NCI-H774 (cell line): Measurements from ENCODE around the gene CDKN1C.
"Not testable (repeated sequence)": the region's sequence is repeated elsewhere in the genome, so short reads cannot be mapped to it uniquely, and the experiment has no call there.

Experiments used
- DNase-seq: peaks from one replicate; lab custom pipeline; 2025; lab: John Stamatoyannopoulos, UW

The CDKN1C gene

DNA sequence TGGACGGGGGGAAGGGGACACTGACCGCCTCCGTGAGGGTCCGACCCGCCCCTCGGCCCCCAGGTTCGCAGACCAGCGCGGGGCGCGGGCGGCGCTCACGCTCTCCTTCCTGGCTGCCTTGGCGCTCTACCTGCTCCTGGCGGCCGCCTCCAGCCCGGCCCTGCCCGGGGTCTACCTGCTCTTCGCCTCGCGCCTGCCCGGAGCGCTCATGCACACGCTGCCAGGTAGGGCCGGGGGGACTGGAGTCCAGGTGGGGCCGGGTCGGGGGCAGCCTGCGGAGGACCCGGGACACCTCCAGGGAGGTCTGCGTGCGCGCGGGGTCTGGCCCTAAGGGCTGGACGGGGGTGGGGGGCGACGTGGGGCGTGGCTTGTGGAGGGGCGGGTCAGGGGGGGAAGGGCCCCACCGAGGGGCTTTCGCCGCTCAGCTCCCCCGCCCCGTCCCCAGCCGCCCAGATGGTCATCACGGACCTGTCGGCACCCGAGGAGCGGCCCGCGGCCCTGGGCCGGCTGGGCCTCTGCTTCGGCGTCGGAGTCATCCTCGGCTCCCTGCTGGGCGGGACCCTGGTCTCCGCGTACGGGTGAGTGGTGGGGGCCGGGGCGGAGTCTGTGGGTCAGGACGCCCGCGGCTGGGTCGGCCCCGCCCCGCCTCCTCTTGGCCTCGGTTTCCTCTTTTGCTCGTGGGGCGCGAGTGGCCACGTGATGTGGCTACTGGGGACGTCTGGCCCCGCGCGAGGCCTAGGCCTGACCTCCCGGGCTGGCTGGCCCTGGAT, 23.7 kb upstream of the CDKN1C start:
- DNase-seq: no peak

DNA sequence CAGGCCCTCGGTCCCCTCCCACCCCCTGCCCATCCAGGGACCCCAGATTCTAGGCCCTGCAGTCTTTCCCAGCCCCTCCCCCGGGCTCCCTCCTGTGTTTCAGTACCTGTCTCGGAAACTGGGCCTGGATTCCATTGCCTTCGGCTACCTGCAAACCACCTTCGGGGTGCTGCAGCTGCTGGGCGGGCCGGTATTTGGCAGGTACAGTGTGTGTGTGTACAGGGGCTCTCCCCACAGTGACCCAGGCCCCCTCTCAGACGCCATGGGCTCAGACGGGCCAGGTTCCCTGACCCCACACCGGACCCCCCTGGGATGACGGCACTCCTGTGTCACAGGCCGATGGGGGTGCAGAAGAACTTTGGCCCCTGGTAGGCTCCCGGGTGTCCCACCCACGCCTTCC, 22.6 kb upstream of the CDKN1C start:
- no peak for DNase-seq

DNA sequence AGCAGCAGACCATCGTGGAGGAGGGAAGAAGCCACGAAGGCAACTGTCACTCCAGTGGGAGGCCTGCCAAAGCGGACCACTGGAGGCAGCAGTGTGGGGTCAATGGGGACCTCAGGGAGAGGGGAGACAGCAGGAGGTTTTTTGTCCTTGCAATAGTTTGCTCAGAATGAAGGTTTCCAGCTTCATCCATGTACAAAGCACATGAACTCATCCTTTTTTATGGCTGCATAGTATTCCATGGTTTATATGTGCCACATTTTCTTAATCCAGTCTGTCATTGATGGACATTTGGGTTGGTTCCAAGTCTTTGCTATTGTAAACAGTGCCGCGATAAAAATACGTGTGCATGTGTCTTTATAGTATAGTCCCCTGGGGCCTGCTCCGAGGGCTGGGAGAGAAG, 19.7 kb upstream of the CDKN1C start:
- not testable (repeated sequence) for DNase-seq

DNA sequence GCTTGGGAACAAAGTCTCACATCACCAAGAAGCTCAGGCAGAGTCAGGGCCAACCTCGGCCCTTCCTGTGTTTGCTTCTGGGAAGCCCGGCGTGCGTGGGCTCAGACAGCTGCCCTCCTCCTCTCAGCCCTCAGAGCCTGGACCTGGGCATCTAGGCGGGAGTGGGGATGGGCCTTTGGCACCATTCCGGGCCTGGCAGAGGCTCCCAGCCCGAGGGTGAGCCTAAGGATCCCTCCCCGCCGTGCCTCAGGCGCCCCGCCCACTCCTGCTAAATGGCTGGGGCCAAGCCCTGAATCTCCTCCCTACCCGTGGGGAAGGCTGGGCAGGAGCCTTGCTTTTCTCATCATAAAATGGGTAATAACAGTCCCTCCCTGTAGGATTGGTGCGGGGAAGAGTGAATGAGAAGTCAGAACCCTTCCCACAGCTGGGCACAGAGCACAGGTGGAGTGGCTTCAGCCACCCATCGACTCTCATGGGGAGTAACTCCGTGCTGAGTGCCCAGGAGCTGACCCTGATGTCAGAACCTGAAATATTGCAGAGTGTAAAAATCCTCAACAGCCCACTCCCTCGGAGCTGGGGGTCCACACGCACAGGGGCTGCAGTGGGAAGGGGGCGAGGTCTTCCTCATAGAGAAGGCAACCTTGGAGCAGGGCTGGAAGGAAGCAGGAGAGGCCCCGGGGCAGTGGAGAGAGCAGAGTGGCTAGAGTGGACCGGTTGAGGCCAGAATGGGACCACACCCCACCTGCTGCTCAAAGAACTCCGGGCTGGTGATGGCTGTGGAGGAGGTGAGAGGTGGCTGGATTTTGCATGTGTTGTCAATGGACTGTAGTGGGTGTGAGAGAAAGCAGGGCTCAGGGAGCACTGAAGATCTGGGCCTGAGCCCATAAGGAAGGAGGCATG, 18.8 kb upstream of the CDKN1C start:
- no peak for DNase-seq

DNA sequence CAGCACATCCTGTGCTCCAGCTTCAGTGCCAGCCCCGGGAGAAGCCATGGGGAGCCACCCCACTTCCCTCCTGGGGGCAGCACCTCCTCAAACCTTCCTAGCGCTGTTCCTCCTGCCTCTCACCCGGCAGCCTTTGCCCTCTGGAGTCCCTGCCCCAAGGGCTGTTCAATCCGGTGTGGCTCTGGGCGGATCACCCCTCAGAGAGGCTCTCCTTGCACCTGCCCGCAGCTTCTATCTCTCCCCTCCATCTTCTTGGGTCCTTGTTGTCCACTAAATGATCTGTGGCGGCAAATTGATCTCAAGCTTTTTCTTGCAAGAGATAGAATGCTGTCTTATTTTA, 18.1 kb upstream of the CDKN1C start:
- DNase-seq: no peak

DNA sequence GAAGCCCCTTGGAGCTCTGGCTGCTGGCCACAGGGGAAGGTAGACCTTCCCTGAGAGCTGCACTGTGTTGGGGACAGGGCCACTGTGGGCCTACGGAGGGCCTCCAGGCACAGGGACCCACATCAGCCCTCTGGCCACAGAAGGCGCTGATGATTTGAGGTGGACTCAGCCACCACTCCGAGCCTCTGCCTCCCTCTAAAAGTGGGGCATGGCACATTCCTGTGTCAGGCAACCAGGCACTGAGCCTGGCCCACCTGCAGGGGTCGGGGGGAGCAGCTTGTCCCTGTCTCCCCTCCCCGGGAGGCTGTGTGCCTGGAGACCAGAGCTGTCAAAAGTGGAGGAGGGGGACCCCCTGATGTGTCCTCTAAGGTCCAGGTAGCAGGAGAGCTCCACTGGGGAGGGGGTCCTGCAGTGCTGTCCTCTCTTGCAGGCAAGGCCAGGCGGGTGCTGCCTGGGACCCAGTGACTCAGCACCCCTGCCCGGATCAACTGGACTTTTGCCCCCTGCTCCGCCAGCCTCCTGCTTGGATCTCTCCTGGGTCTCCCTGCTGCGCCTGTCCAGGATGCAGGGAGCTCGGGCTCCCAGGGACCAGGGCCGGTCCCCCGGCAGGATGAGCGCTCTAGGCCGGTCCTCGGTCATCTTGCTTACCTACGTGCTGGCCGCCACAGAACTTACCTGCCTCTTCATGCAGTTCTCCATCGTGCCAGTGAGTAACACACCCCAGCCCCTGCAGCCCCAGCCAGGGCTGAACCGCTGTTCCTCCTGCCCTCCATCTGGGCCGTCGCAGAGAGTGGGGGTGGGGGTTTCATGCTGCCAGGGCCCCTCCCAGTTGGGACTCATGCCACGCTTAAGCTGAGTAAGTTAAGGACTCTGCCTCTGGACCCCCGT, 17.5 kb upstream of the CDKN1C start:
- DNase-seq: no peak

DNA sequence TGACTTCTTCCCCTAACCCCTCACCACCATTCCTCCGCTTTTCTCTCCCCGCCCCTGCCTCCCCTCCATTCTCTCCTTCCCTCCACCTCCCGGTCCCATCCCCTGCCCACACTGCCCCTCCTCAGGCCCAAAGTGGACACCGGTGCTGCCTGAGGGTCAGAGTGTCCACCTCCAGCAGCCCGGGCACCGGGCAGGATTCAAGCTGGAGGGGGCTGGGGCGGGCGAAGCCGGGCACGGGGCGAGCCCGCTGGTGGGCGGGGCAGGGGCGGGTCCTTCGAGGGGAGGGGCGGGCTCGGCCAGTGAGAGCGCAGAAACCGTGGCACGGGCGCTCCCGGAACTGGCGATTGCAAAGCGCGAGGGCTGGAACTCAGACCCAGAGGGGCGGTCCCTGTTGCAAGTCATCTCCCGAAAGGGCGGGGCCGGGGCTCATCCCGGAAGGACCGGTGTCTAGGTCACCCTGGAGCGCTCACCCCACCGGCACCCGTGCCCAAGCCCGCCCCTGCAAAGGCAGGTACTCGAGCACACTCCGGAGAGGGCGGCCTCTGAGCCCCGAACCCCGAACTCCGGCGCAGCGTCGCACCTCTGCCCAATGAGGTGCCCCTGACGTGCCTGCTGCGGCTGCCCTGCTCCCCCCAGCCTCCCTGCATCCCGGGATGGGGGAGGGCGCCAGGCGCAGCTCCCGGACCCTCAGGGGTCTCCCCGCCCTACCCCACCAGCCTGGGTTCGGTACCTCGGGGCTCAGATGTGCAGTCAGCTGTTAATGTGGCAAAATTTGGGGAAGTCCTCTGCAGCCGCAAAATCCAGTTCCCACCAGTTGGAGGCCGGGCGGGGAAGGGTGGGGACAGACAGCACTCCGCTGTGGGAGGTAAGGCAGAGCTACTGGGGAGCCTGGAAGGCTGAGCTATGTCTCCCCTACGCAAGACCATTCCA, 16.5 kb upstream of the CDKN1C start:
- peak; percentile 89 for DNase-seq

DNA sequence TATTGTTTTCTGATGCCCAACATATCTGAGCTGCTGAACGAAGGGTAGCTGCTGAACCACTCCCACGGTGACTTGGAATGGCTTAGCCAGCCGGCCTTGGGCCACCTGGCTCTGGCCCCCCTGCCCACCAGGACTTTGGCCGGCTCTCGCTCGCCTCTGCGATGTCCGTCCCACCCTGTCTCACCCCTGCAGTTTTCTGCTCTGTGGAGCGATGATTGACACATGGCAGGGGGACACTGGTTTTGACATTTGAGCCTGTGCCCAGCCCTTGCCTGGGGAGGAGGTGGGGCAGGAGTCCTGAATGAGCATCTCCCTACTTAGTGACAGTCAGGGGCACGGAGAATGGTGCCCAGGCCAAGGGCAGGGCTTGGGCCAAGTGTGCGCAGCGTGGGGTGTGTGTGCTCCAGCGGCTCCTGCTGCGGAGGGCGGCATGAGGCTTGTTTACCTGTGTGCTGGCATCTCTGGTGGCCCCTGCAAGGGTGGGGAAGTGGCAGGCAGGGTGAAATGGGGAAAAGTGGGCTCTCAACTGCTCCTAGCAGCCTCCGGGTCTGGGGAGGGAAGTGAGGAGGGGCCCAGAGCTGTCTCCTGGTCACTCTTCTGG, 15.7 kb upstream of the CDKN1C start:
- no peak for DNase-seq

DNA sequence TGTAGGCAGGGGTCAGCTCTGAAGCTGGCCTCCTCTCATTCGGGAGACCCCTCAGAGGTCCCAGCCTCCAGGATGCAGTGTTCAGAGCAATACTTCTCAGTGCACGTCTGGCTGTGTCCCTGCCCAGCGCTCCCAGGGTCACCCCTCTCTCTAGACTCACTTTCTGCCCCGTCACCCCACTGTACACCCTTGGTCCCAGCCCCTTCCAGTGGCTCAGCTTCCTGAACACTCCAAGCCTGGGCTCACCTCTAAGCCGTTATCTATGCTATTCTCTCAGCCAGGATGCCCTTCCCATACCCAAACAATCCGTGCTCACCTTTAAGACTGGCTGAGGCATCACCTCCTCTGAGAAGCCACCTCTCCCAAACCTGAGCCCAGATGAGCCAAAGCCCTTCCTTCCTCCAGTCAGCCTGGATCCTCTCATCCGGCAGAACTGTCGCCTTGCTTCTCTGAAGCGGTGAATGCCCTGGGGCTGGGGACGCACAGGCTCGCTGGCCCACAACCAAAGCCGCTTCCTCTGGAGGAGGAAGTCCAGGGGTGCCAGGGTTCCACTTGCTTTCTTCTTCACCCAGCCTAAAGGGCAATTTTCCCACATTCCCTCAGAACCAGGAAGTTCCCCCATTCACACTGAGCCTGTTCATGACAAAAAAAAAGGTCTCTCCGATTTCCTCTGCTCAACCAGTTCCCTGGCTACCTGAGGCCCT, 13.7 kb upstream of the CDKN1C start:
- no peak for DNase-seq

DNA sequence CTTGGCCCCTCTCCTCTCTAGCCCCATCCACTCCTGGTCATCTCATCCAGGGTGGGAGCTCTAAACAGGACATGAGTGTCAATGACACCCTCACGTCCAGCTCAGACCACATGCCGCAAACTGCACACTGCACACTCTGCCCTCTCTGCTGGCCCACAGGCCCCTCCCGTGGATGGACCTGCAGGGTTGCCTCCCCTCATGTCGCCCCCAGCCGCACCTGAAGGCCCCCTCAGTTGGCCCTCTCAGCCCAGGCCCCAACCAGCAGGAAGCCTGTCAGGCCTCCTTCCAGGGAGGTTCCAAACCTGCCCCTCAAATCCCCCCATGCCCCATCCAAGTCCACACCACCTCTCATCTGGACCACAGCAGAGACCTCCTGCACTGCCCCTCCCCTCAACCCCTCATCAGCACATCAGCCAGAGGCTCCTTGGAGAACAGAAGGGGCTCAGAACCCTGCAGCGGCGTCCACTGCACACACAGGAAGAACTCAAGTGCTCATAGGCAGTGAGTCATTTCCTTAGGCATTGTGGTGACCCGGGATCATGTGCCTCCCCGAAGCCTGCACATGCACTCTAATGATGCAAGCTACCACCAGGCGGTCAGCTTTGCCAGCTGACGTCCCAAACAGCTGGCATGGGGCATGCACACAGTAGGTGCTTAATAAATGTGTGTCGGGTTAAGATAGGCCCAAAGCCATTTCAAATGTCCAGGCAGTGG, 12.9 kb upstream of the CDKN1C start:
- DNase-seq: no peak

DNA sequence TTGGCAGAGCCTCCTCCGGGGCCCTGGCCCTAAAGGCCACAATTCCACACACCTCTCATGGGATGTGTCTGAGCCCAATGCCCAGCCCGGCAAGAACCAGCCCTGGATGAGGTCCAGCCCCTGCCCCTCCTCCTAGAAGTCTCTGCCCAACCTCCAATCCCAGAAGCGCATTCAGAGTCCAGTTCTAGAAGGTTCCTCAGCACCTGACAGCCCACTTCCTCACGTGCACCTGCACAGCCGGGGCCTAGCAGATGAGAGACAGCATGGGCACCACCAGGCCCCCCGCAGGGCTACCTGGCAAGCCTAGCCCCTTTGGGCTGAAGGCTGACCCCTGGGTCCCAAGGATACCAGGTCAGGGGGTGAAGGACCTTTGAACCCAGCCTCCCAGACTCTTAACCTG, 11.5 kb upstream of the CDKN1C start:
- no peak for DNase-seq

DNA sequence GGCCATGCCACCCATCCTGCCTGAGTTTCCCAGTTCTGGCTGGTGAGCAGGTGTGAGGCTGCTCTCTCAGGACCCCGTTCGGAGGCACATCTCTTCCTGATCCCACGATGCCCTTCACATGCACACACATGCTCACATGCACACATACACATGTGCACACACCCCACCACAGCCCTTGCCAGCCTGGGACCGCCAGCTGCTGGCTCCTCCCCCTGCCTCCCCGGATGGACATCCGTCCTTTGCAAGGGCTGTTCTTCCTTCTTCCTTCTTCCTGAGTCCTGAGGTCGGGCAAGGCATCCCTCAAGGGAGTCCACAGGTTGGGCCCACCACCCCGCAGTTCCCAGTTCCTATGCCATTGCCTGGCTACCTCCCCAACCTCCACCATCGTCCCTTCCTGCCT, 10.5 kb upstream of the CDKN1C start:
- no peak for DNase-seq

DNA sequence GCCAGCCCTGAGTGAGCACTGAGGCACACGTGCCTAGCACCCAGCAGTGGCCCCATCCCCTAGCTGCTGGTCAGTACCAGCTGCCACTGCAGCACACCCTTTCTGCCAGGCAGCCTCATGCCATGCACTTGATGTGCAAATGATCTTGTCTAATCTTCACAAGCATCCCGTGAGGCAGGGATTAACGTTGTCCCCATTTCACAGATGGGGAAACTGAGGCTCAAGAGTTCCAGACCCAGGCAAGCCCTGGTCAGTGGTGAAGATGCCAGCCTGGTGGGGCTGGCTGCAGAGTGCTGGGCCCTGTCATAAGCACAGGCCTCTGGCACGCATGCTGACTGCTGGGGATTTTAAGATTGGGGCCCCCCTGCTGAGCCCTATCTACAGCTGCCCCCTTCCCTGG, 8.4 kb upstream of the CDKN1C start:
- no peak for DNase-seq

DNA sequence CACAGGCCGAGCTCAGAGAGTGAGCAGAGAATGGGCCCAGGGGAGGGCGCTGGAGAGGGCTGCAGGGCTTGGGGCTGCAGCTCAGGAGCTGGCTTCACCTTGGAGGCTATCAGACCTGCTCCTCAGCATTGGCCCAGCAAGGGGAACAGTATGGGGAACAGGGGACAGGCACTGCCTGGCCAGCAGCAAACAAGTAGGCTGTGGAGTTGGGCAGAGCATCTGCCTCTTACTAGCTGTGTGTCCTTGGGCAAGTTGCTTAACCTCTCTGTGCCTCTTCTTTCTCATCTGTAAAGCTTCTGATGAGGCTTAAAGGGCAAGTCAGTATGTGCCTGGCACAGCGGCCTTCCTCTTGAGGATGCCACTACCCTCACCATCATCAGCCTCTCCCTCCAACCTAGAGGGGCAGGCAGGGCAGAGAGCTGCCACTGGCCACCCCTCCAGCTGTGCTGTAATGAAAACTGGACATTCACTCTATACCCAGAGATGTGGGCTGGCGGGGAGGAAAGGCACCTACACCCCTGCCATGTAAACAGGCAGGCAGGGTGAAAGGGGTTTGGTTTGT, 7.5 kb upstream of the CDKN1C start:
- no peak for DNase-seq

DNA sequence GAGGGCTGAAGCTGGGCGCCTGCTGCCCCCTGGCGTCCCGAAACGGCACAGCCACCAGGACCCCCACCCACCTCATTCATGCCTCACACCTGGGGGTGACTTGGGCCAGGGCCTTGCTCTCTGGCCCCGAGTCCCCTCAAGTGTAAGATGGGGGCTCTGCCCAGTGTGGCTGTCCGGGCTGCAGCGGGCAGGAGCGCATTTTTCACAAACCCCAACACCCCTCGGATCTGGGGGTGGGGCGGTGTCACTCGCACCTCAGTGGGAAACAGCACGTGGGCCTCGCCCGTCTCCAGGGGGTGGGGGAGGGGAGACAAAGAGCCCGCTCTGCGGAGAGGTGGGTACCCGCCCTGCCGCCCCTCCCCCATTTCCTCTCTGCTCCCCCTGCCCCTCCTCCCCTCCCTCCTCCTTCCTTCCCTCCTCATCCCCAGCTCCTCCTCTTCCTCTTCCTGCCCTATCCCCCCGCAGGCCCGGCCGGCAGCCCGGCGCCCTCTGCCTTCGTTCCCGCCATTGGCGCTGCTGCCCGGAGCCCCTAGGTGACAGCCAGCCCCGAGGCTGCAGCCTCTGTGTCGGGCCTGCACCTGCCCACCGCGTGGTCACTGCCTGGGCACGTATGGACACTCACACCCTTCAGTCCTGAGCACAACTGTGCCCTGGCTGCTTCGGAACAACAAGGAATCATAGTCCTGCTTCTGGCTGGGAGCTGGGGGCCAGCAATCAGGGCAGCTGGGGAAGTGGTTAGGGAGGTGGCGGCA, 6.8 kb upstream of the CDKN1C start:
- DNase-seq: peak; percentile 34

DNA sequence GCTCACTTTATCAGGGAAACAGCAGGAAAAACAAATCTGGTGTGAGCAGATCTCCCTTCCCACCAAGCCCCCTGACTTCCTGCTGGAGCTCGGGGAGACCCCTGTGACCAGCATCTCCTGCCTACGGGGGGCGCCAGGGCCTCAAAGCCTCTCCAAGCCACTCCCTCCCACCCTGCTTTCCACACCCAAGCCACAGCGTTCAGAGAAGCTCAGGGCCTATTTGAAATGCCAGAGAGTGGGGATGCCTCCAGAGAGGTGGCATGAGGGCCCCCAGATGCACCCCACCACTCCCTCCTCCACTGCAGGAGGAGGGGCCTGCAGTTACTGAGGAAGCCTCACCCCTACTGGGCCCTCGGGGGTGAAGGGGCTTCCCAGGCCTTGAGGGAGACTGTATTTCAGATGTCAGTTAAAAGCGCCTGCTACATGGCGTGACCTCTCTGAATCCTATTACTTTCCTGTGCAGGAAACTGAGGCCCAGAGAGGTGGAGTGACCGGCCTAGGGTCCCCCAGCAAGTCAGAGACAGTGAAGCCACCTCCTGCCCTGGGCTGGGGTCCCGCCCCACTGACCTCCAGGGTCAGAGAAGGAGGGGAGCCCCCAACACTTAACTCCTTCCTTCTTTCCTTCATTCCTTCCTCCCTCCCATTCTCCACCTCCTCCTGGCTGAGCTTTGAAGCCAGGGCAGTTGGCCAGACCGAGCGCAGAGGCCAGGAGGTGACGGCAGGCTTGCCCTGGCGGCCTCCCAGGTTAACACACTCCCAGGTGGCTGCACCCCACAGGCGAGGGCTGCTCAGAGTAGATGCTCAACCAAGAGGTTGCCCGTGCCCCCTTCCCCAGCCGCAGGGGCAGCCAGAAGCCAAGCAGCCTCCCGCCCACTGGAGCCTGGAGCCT, 6.0 kb upstream of the CDKN1C start:
- DNase-seq: peak; percentile 14

DNA sequence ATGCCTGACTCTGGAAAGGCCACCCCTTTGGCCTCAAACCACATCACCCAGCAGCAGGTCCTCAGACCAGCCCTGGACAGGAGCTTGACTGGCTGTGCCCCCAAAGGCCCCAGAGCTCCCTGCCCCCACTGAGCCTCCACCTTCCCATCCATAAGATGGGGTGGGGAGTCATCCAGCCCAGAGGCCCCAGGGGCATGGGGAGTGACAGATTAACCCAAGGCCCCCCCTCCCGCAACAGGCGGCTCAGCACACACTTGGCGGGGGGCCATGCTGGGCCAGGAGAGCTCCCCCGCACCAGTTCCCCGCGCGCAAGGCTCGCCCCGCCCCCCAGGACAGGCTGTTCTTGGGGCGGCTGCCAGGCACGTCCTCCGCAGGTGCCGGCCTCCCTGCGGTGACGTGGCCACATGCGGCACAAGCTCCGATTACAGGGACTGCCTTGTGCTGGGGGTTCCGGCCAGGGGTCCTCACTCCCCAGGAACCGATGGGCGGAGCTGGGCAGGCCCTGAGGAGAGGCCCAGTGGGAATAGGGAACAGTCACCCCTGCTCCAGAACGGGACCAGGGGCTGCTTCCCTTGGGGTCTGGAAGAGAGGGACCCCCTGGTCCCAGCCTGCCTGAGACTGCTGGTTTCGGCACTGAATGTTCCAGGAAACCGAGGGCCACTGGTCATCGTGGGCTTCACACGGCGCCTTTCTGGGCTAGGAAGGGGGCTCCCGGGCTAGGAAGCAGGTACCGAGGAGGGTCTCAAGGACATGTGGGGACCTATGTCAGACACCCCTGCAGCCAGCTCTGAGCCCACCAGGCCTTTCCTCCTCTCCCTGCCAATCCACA, 5.1 kb upstream of the CDKN1C start:
- DNase-seq: peak; percentile 60
